Activated CD4-positive, CD25-positive, alpha-beta regulatory T cell treated with anti-CD3 and anti-CD28 coated beads, Interleukin-2, amount 50 U/mL, for 72 hours (primary cell): ENCODE results near the gene SNTG2.

ENCODE experiments used
- DNase-seq: peaks from one replicate; pipeline ENCODE4 v3.0.0; 2021

Gene SNTG2

DNA sequence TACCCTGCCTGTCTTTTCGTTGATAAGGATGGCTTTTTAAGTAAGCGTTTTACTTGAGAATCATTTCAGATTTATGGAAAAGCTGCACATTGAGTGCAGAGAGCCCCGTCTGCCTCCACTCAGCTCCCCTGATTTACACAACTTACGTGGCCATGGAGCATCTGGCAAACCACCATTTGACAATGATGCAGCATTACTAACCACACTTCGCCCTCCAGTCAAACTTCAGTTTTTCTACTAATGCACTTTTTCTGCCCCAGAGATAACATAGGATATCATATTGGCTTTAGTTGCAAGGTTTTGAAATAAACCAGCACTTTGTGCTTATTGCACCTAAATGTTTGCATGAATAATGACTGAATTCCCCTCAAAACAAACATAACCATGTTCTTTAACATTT, 297.5 kb downstream of the SNTG2 start:
- DNase-seq = no peak

DNA sequence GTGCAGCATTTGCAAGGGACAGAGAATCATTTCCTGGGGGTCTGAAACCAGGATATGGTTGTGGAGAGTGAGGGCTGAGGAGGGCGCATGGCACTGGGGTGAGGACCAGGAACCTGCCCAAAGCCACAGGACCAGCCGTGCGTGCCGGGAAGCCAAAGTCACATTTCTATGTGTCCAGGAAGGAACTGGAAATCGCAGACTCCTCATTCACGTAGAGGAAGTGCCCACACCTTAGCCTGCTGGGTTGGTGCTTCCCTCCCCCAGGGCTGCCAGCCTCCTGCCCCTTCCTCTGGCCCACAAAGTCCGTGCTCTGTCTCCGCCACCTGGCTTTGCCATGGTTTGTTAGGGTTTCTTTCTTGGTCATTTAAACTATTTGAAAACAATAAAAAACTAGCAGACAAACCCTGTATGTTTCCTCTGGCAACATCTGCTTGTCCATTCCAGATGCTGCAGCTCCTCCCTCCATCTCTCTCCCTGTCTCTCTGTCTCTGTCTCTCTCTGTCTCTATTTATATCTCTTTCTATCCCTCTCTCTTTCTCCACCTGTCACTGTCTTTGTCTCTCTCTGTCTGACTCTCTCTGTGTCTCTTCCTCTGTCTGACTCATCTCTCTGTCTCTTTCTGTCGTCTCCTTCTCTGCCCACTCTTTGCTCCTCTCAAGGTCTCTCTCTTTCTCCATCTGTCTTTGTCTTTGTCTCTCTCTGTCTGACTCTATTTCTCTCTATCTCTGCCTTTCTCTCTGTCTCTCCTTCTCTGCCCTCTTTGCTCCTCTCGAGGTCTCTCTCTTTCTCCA, 299.4 kb downstream of the SNTG2 start:
- DNase-seq = no peak

DNA sequence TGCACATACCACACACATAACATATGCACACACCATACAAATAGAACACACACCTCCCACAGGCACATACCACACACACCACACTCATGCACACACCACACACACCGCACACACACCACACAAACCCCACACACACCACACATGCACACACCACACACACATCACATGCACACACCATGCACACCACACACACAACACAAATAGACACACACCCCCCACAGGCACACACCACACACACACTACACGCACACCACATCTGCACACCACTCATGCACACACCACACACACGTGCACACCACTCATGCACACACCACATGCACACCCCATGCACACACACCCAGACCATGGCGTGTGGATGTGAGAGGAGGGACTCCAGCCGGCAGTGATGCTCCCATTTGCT, 300.9 kb downstream of the SNTG2 start:
- DNase-seq = no peak

DNA sequence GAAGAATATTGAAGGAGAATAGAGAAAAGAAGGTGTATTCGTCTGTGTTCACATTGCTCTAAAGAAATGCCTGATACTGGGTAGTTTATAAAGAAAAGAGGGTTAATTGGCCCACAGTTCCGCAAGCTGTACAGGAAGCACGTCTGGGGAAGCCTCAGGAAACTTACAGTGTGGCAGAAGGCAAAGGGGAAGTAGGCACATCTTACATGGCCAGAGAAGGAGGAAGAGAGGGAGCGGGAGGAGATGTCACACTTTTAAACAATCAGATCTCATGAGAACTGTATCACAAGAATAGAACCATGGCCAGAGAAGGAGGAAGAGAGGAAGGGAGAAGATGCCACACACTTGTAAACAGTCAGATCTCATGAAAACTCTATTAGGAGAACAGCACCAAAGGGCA, 303.0 kb downstream of the SNTG2 start:
- DNase-seq = no peak

DNA sequence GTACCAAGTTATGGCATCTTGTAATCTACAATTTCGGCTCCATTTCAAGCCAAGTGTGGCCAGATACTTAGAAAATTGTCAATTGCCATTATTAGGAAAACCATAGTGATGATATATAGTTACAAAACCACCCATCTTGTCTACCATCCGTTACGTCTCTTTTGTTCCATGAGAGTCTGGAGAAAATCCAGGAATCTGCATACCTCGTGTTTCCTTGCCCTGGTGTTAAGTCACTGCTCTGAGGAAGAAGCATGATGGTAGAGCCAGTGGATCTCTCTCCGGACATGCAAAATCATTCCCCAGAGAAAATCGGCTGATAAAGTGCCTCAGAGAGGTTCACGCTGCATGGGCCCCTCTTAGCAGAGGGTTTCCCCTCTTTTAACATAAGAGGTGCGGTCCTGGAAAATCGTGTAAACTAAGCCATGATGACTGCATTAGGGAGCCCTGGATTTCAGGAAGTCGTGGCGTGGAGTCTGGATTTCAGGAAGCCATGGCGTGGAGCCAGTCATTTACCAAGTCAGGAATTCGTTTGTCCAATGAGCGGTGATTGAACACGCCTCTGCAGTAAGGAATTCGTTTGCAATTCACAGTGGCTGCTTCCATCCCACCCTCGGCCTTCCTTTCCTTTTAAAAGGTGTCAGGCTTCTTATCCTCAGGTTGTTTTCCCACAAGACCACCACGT, 304.2 kb downstream of the SNTG2 start:
- DNase-seq = no peak

DNA sequence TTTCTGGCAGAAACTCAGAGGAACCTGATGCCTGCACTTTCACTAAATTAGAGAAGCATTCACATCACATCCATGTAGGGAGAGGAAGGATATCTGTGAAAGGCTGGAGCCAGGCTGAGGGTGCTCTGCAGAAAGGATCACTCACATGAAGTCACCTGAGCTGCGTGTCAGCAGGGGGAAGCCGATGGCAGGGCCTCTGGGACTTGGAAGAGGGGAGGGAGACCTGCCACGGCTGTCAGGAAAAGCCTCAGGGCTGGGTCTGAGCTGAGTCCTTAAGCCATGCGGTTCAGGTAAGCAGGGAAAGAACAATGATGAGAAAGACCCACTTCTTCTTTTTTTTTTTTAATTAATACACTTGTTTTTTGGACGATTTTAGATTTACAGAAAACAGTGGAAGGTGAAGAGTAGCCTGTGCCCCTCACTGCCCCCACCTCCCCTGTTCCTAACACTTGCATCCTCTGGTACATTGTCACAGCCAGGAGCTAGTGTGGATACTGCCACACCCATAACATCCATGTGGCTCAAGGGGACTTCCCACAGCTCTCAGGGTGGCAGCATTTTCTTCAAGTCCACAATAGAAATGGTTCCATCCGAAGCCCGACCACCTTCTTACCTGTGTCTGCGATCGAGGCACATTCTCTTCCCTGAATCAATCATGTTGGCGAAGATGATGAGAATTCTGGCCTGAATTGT, 306.1 kb downstream of the SNTG2 start:
- no peak for DNase-seq

DNA sequence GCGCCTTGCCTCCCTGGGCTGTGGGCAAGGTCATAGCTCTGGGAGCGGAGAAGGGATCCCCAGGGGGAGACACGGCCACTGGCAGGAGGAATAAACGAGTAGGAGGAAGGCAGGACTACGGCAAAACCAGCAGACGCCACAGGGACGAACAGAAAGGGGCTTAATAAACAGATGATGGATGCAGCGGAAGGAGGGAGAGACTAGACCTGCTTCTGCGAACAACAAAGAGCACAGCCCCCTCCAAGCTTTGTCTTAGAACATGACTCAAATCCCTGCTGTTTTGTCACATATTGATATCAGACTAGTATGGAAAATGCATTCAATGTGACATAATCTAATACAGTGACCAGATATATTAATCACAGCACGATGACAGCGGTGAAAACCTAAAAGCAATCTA, 306.7 kb downstream of the SNTG2 start:
- no peak for DNase-seq

DNA sequence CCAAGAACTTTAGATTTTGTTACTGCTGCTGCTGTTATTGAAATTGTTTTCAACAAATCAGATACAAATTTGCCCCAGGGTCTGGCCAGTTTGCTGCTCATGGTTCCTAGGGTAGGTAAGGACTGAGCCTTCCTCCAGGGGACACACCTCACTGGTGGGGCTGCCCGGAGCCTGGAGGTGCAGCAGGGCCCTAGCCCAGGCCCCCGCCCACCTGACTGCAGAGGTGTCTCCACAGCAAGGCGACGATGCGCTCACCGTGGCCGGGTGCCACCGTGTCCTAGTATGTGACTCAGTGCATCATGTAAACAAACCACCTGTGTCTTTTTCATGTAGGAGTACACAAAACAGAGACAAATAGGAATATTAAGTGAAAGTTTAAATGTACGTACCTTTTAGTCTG, 309.1 kb downstream of the SNTG2 start:
- no peak for DNase-seq

DNA sequence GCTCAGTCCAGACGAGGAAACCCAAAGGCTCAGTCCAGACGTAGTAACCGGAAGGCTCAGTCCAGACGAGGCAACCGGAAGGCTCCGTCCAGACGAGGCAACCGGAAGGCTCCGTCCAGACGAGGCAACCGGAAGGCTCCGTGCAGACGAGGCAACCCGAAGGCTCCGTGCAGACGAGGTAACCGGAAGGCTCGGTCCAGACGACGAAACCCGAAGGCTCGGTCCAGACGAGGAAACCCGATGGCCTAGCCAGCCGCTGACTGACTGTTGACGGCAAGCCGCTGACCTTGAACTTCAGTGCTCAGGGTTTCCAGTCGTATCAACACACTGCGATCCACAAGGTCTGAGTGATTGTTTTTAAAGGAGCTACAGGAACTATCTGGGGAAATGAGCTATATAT, 312.0 kb downstream of the SNTG2 start:
- DNase-seq = no peak

DNA sequence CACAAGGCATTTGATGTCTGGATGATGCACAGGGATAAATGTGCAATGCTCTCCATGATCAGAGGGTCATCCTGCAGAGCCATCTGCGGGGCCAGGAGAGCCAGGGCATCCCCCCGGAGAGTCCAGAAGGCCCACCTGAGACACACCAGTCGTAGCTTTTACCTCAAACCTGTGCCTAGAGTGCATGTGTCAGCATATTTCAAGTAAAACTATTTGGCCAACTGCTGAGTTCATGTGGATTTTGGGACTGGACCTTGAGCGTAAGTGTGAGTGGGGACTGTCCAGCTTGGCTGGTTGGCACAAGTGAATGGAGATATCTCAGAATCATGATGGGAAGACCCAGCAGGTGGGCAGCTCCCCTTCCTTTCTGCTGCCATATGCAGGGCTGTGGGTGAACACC, 314.8 kb downstream of the SNTG2 start:
- DNase-seq = no peak

DNA sequence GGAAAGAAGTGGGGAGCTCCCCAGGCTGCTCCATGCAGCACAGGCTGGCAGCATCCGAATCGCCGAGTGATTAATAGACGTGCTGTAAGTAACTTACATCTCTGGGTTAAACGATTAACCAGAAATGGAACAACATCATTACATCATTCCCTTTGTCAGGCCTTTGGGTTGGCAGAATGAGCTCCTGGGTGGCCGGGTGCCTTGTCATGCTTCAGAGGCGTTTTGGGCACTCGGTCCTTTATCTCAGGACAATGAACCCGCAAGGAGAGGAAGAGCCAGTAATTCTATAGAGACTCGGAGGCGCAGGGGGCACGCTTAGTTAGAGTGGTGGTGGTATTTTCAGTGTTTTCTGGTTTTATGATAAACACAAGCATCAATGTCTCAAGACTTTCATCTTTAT, 315.7 kb downstream of the SNTG2 start:
- no peak for DNase-seq

DNA sequence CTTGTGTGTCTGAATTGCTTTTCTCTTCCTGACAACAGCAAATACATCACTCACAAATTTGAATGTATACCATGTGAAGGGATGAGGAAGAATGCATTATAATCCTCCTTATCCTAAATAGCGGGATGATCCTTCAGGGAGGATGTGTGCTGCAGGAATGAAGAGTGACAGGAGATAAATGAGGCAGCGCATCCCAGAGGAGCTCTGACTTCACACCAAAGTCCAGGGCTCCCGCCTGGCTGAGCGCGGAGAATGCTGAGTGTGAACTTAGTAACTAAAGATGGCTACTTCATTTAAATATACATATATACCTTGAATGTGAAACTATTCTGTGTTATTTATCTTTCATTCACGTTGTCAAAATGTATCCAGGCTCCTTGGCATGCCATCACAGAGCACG, 317.4 kb downstream of the SNTG2 start:
- no peak for DNase-seq

DNA sequence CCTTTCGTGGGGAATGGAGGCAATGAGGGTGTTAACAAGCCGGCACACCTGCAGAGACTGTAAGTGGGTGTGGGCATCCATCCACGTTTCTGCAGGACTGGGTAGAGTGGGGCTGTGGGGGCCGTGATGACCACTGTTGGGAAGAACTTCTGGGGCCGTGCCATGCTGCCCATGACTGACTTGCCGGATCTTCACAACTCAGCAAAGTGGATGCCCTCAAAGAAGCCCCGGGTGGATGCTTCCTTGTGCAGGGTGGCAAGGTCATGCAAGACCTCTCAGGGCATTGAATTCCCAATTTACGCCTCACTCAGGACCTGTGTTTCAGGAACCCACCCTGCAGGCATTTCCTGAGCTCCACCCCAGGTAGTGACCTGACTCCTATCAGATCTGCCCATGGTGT, 319.2 kb downstream of the SNTG2 start:
- DNase-seq = no peak

DNA sequence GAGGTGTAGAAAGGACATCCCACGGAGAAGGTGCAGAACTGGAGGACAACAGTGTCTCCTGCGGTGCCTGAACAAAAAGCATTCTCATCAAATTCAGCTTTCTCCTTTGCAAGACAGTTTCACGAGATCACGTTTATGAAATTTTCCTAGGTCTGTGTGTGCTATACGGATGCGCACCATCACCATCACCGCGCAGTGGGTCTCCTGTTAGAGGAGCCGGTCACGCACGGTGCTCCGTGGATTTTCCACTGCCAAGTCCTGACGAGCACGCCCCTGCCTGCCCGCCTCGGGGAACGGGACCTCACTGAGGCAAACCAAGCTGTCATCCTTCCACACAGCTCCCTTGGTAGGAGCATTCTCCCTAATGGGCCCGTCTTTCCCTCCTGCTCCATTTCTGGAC, 322.2 kb downstream of the SNTG2 start:
- no peak for DNase-seq

DNA sequence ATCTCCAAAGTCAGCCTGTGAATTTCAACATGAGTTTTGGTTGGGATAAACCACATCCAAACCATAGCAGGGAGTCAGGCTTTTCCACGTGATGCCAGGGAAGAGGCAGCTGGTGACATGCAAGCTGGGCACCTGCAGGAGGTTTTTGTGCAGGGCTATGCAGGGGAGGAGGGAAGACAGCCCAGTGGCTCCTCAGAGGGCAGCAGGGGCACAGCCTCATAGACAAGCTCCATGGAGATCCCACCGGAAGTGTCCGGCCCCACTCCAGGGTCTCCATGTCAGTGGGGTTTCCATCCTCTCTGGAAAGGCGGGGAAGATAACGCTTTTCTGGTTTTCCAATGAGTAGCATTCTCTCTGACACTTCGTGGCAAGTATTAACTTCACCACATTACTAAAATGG, 327.0 kb downstream of the SNTG2 start:
- DNase-seq = no peak

DNA sequence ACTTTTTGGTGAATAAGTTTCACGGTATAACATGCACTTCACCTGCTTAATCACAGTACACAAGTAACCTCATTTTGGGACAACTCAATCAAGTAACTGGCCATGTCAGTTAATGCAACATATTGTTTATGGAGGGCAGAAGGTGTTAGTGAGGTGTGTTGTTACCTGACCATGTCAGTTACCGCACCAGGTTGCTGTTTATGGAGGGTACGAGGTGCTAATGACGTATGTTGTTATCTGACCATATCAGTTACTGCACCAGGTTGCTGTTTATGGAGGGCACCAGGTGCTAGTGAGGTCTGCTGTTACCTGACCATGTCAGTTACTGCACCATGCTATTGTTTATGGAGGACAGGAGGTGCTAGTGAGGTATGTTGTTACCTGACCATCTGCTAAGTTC, 327.5 kb downstream of the SNTG2 start:
- no peak for DNase-seq

DNA sequence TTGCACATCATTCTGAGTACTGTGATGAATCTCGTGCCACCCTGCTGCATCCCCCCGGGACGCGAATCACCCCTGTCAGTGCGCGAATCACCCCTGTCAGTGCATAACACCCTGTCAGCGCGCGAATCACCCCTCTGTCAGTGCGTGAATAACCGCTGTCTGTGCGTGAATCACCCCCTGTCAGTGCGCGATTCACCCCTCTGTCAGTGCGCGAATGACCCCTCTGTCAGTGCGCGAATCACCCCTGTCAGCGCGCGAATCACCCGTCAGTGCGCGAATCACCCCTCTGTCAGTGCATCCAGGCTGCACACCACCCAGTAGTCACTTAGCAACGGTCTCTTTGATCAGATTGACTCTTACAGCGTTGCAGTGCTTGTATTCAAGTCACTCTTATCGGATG, 328.2 kb downstream of the SNTG2 start:
- no peak for DNase-seq

DNA sequence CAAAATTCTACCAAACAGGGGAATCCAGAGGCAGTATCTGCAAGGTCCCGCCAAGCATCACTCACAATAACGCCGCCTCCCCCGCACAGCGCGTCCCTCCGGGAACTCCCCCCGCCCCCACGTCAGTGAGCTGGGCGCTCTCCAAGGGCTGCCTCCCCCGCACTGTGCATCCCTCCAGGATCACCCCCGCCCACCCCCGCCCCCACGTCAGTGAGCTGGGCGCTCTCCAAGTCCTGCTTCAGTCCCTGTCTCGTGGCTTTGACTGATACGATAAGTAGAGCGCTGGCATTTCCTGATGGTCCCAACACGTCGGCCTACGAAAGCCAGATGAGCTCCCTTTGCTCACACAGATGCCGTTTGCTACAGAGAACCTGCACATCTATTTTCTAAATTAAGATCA, 331.9 kb downstream of the SNTG2 start:
- no peak for DNase-seq

DNA sequence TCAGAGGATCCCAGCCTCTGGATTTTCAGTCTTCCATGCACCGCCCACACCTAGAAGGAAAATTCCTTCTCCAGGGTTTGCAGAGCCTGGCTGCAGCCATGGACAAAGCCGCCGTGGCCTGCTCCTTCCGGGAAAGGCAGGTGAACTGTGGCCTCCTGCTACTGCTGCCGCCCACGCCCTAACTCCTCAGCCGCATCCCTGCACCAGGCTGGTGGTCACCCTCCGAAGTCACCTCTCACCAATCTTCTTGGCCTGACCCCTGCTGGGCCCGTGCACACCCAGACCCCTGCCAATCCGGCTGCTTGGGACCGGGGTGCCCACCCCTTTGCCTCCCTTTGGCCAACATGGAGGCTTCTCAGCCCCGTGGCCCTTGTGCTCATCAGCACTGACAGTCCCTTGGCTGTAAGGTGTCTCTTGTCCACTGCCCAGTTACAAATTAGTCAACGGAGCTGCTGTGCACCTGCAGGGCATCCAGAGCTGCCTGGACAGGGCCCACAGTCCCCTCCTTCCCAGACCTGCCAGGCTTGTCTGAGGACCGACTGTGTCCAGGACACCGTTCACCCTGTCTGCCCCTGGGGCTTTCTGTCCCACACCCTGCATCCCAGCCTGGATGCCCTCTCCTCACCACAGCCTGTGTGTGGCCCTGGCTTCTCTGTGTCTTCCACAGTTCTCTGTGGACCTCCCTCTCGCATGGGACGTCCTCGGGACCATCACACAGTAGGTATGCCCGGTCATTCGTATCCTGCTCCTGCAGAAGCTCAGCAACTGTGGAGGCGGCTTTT, 332.6 kb downstream of the SNTG2 start:
- DNase-seq = no peak

DNA sequence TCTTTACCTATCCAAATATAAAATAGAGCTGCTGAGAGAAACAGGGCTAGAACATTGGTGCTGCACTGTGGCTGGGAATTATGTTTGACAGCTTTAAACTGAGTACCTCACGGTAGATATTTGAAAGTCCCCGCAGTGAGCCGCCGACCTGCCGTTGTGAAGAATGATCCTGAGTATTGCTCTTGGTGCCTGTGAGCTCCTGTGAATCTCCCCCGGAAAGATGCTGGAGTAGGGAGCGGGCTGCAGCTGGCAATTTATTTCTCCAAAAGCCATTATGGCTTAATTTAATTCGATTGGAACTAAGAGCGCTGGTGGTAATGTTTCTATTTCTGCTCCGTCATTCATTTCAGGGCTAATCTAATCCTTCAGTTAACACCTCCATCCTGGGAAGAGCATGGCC, 333.2 kb downstream of the SNTG2 start:
- no peak for DNase-seq

DNA sequence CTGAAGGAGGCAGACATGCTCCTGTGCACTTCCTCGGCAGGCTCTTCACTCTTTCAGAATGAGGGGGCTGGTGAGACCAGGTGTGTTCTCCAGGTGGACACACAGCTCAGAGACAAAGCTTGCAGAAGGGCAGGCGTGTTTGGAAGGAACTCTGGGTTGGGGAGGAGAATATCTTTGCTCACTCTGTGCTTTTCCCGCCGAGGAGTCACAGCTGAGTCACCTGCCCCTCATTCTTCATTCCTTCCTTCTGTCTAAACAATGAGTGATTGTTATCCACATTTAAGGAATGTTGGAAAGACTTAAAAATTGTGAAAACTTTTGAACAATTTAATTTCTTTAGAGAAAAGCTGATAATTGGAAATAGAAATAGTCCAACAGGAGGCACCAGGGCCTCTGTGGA, 336.3 kb downstream of the SNTG2 start:
- no peak for DNase-seq

DNA sequence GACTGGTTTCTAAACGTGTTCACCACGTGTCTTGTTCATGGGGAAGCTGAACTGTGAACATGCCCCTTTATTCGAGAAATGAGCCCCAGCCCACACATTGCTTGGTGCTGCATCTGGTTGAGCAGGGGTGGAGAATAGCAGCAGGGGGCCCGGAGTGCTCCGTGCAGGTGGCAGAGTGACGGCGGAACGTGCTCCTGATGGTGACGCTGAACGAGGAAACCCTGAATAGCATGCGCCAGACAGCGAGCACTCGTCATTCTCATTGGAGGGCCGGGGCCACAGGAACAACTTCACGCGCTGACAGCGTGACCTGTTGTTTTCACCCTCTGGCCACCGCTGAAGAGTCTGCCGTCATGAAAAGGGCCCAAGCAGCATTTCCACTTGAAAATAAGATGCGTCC, 336.8 kb downstream of the SNTG2 start:
- DNase-seq = no peak

DNA sequence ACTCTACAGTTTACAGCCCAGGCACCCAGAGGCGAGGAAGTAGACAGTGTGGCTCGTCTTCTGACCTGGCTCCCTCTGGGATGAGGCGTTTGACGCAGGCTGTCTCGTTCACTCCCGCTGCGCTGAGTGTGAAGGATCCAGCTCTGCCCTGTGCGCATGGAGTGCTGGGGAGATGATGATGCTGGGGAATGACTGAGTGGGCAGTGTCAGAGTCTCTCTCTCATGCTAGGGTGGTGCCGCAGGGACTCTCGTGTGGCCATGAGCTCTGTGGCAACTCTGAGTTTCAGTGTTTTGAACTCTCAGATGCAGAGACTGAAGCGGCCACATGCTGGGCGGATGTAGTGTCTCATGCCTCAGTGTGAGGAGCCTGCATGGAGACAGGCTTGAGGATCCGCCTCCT, 344.3 kb downstream of the SNTG2 start:
- DNase-seq = no peak

DNA sequence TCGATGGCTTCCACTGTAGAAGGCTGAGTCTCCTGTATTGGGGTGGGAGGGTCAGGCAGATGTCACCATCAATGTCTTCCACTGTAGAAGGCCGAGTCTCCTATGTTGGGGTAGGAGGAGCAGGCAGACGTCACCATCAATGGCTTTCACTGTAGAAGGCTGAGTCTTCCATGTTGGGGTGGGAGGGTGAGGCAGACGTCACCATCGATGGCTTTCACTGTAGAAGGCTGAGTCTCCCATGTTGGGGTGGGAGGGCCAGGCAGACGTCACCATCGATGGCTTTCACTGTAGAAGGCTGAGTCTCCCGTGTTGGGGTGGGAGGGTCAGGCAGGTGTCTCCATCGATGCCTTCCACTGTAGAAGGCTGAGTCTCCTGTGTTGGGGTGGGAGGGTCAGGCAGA, 345.1 kb downstream of the SNTG2 start:
- no peak for DNase-seq
